GM18861 (cell line): Measurements from ENCODE around the gene SFXN1.
"Not testable (repeated sequence)": the region's sequence is repeated elsewhere in the genome, so short reads cannot be mapped to it uniquely, and the experiment has no call there.

Source experiments
- ATAC-seq: cut with Tn5 transposase; IDR thresholded peaks from one replicate; pipeline ENCODE4 v1.9.1; 2021; ENCODE audit not compliant: unreplicated experiment

Gene SFXN1

GRCh38 chr5:175493260-175493659, 14.9 kb downstream of the SFXN1 start:
- no peak for ATAC-seq

GRCh38 chr5:175493726-175494125, 15.4 kb downstream of the SFXN1 start:
- ATAC-seq, result no peak

DNA sequence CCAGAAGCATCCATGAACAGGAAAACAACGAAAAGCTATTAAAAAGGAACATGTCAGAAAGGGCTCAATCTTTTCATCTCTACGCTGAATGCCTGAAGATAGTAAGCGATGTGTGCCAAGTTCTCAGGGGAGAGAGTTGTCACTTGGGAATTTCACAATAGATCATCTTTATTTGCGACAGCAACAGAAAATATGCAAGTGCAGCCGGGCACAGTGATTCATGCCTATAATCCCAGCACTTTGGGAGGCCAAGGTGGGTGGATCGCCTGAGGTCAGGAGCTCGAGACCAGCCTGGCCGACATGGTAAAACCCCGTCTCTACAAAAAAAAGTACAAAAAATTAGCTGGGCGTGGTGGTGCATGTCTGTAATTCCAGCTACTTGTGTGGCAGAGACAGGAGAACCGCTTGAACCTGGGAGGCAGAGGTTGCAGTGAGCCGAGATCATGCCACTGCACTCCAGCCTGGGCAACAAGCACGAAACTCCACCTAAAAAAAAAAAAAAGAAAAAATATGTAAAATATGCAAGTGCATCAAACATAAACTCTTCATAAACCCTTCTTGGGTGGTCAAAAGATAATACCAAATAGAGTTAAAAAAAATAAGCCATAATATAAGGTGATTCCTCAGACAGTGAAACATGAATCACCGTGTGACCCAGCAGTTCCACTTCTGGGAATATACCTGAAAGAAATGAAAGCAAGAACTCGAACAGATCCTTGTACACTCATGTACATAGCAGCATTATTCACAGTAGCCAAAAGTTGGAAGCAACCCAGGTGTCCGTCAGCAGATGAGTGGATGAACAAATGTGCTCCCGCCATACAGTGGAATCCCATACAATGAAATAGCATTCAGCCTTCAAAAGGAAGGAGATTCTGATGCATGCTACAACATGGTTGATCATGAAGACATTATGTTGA, 16.2 kb downstream of the SFXN1 start:
- no peak for ATAC-seq

GRCh38 chr5:175501759-175502158, 23.4 kb downstream of the SFXN1 start:
- ATAC-seq, result no peak

GRCh38 chr5:175507671-175508070, 29.3 kb downstream of the SFXN1 start:
- not testable (repeated sequence) for ATAC-seq

- ATAC-seq, result no peak
These were observed 30.5 kb downstream of the SFXN1 start for GRCh38 chr5:175508896-175509295.

DNA sequence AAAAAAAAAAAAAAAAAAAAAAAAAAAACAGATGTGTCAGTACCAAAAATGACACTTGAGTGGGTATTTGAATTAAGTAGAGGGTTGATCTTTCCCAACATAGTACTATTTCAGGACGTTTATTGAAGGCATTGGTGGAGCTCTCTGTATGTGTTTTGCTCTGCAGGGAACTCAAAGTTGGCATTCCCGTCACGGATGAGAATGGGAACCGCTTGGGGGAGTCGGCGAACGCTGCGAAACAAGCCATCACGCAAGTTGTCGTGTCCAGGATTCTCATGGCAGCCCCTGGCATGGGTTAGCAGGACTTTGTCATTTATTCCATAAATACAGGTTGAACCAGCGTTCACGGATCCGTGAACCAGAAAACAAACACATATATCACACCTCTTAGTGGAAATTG, 34.9 kb downstream of the SFXN1 start:
- no peak for ATAC-seq

- no peak for ATAC-seq
These were observed 35.4 kb downstream of the SFXN1 start for GRCh38 chr5:175513726-175514125.

GRCh38 chr5:175516933-175517823, 38.8 kb downstream of the SFXN1 start:
- no peak for ATAC-seq

- ATAC-seq, result no peak
These were observed 39.6 kb downstream of the SFXN1 start for GRCh38 chr5:175517824-175518450.

- no peak for ATAC-seq
These were observed 40.6 kb downstream of the SFXN1 start for GRCh38 chr5:175519006-175519405.

- ATAC-seq, result no peak
These were observed 42.0 kb downstream of the SFXN1 start for GRCh38 chr5:175520321-175520720.

GRCh38 chr5:175520873-175521272, 42.5 kb downstream of the SFXN1 start:
- ATAC-seq, result no peak

GRCh38 chr5:175521313-175521833, 43.0 kb downstream of the SFXN1 start:
- ATAC-seq, result no peak

DNA sequence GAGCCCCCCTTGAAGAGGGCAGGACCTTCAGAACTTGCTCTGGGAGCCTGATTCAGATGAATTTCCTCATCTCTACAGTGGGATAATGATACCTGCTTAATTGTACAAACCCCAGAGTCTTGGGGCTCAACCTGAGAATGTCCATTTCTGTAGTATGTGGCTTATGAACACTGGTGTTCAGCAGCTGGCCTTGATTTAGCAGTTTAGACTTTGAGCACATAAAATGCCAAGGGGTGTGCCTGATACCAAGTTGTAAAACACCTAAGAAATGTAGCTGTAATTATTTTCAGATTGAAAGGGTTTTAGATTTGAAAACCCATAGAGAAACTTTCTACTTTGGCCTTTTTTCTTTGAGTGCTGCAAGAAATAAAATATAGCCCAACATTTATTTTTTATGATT, 44.9 kb downstream of the SFXN1 start:
- ATAC-seq, result no peak

- ATAC-seq, result no peak
These were observed 45.9 kb downstream of the SFXN1 start for GRCh38 chr5:175524211-175524610.

DNA sequence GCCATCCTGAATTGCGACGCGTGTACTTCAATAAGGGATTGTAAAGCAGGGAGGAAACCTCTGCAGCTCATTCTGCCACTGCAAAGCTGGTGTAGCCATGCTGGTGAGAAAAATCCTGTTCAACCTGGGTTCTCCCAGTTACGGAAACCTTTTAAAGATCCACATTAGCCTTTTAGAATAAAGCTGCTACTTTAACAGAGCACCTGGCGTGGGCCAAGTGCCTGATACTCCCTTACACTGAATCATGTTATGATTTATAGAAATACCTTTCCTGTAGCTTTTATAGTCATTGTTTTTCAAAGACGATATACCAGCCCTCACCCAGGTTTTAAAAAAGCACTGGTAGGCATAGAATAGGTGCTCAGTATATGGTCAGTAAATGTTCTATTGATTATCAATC, 48.3 kb downstream of the SFXN1 start:
- no peak for ATAC-seq

DNA sequence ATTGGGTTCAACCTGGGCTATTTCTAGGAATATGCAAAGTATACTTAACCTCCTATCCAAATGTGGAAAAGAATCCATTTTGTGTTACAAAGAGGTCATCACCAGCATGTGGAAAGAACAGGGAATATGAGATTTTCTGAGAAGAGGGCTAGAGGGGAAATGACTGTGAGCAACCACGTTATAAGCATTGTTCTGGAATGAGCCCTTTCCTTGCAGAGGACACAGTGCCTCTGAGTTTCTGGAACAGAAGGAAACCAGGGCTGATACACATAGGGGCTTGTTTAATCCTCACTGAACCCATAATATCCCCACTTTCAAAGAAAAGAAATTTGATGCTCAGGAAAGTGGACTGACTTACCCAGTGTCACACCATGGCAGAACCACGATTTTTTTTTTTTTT, 53.0 kb downstream of the SFXN1 start:
- ATAC-seq, result no peak

DNA sequence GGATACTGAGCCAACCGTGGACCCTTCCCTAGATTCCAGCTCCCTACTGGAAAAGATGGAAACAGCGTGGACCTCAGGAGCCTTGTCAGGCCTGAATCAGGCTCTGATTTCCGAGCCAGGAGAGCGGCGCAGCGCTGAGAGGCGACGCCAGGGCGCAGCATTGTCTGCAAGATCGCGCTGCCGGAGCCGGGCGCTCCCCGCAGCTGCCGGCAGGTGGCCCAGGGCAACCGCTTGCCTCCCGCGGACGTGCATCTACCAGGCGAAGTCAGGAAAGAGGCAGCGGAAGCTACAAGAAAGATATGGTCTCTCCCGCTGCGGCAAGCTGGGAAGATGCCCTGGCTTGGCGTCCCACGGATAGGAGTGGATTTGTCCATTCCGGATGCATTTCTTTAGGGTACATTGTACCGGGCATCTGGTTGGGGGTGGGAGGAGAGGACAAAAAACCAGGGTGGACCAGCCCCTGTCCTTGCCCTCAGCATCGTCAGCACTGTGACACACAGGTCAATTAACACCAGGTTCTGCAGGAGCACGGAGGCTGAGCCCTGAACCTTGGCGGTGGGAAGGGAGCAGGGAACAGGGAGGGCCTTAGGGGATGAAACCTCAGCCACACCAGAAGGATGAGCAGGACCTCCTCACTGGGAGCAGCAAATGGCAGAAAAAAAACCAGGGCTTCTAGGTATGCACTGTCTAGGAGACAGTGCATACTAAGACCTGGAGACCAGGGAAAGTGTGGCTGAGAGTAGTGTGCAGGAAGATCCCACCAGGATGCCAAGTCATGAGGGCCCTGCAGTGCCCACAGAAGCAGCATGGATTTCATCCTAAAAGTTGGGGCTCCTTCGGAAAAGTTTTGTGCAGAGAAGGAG, 55.9 kb downstream of the SFXN1 start:
- ATAC-seq, result peak; percentile 96

- ATAC-seq, result not testable (repeated sequence)
These were observed 57.0 kb downstream of the SFXN1 start for GRCh38 chr5:175535331-175535730.
